ENCODE results near the gene CBL. TPM values are rescaled to one million over a fixed set of nuclear protein-coding genes. Genes with fewer than 3 reads are reported as not detected.
"Not testable (repeated sequence)": the region's sequence is repeated elsewhere in the genome, so short reads cannot be mapped to it uniquely, and the experiment has no call there.

CBL gene
- total RNA-seq, 2 experiments from 2014 or later: 27.0 to 27.5 TPM

GRCh38 chr11:119196833-119197483, 9.2 kb upstream of the CBL start:
- TF ChIP-seq CTCF (IDR thresholded peaks at IDR 0.05): peak; percentile 80
- no peak overlapping the region for H3K4me3 Mint-ChIP-seq
- ATAC-seq (peak; percentile 96), DNase-seq (peak; percentile 83)
- no peaks in the 10 kb centered on the region for H3K27me3 Mint-ChIP-seq
- POLR2A ChIA-PET: interaction anchor here (0.6 to 1.3 kb wide), 4 partner anchors 12 to 169 kb away, joined by 3 to 4 read pairs (median 4); no protein-coding TSS in a partner anchor
- peaks cover 2% of the 10 kb centered on the region for H3K4me1 Mint-ChIP-seq (ENCODE audit: low read depth)
- H3K36me3 Mint-ChIP-seq (ENCODE audit: low read depth): no peaks in the 10 kb centered on the region
- no peak overlapping the region for H3K27ac Mint-ChIP-seq
- H3K9me3 Mint-ChIP-seq: no peaks in the 10 kb centered on the region
- intact Hi-C loops (cut with micrococcal nuclease): no loop called here
- CTCF ChIA-PET: interaction anchor here (0.5 to 3.4 kb wide), 57 partner anchors 9 to 166 kb away, joined by 3 to 35 read pairs (median 4); partner anchors contain the start of genes C2CD2L, CBL, NHERF4 and NLRX1

GRCh38 chr11:119198925-119199324, 7.2 kb upstream of the CBL start:
- intact Hi-C loops (cut with micrococcal nuclease): no loop called here
- TF ChIP-seq CTCF (IDR thresholded peaks at IDR 0.05): no peak
- Mint-ChIP-seq H3K9me3 (no peaks in the 10 kb centered on the region), H3K4me3 (no peak overlapping the region), H3K27me3 (no peaks in the 10 kb centered on the region), H3K27ac (no peak overlapping the region), H3K4me1 (ENCODE audit: low read depth) (peaks cover 2% of the 10 kb centered on the region), H3K36me3 (ENCODE audit: low read depth) (no peaks in the 10 kb centered on the region)
- CTCF ChIA-PET: interaction anchor here (0.7 to 3.2 kb wide), 3 partner anchors 30 to 125 kb away, joined by 4 to 25 read pairs (median 4); partner anchors contain the start of gene NLRX1
- POLR2A ChIA-PET: no interaction called here
- ATAC-seq: no peak
- no peak for DNase-seq

- POLR2A ChIA-PET: not testable (repeated sequence)
Observed at GRCh38 chr11:119201236-119201635, 4.9 kb upstream of the CBL start.

GRCh38 chr11:119202554-119202953, 3.6 kb upstream of the CBL start:
- Mint-ChIP-seq H3K36me3 (ENCODE audit: low read depth) (no peaks in the 10 kb centered on the region), H3K4me3 (no peak overlapping the region), H3K4me1 (ENCODE audit: low read depth) (peaks cover 3% of the 10 kb centered on the region), H3K27me3 (no peaks in the 10 kb centered on the region), H3K27ac (no peak overlapping the region), H3K9me3 (no peaks in the 10 kb centered on the region)
- intact Hi-C loops (cut with micrococcal nuclease): loop anchor here (10.0 kb wide), 1 partner anchor 122 kb away; no protein-coding TSS in a partner anchor
- ChIA-PET CTCF (interaction anchor here (1.1 to 5.6 kb wide), 2 partner anchors 120 to 136 kb away, joined by 4 to 50 read pairs; no protein-coding TSS in a partner anchor), POLR2A (interaction anchor here (1.2 kb wide), 1 partner anchor 66 kb away, joined by 3 read pairs; no protein-coding TSS in a partner anchor)
- DNase-seq (no peak), ATAC-seq (no peak)
- no peak for TF ChIP-seq CTCF (IDR thresholded peaks at IDR 0.05)

More at GRCh38 chr11:119201236-119201635, 4.9 kb upstream of the CBL start:
- intact Hi-C loops (cut with micrococcal nuclease): loop anchor here (10.0 kb wide), 1 partner anchor 124 kb away; no protein-coding TSS in a partner anchor
- ATAC-seq; H3K4me1 Mint-ChIP-seq (ENCODE audit: low read depth); H3K9me3 Mint-ChIP-seq; CTCF ChIA-PET; DNase-seq; H3K27ac Mint-ChIP-seq; H3K27me3 Mint-ChIP-seq; H3K4me3 Mint-ChIP-seq; H3K36me3 Mint-ChIP-seq (ENCODE audit: low read depth): not testable (repeated sequence)

GRCh38 chr11:119204066-119204465, 2.1 kb upstream of the CBL start:
- peaks cover 14% of the 10 kb centered on the region for H3K4me1 Mint-ChIP-seq (ENCODE audit: low read depth)
- H3K27me3 Mint-ChIP-seq: no peaks in the 10 kb centered on the region
- no peak overlapping the region for H3K4me3 Mint-ChIP-seq
- H3K36me3 Mint-ChIP-seq (ENCODE audit: low read depth): peaks cover 3% of the 10 kb centered on the region
- POLR2A ChIA-PET: no interaction called here
- H3K27ac Mint-ChIP-seq: no peak overlapping the region
- ATAC-seq (no peak), DNase-seq (no peak)
- CTCF ChIA-PET: interaction anchor here (1.0 to 5.6 kb wide), 5 partner anchors 73 to 152 kb away, joined by 3 to 53 read pairs (median 7); no protein-coding TSS in a partner anchor
- no peak for TF ChIP-seq CTCF (IDR thresholded peaks at IDR 0.05)
- no peaks in the 10 kb centered on the region for H3K9me3 Mint-ChIP-seq
- intact Hi-C loops (cut with micrococcal nuclease): loop anchor here (2.0 to 10.0 kb wide), 2 partner anchors 81 to 121 kb away; no protein-coding TSS in a partner anchor
